Coronary artery (tissue), 2 donors: ENCODE data around the gene ULK1.

ENCODE experiments used
- DNase-seq: peaks from one replicate; pipeline ENCODE4 v3.0.0-alpha.2; 2017; ENCODE audit warnings: low spot score
- H3K27ac ChIP-seq, 2 donors: fragments of 200-600 bp; sonication (generic); one replicate each; pipeline ENCODE4 v1.5.1; 2016 to 2019
- H3K4me3 ChIP-seq: fragments of 200-600 bp; sonication (generic); 2 replicates; pipeline ENCODE4 v1.5.1; 2016; ENCODE audit warnings: mild to moderate bottlenecking, moderate library complexity
- TF ChIP-seq, protein P1 (sequence below): fragments of 200-600 bp; sonication (generic); IDR thresholded peaks from one replicate; pipeline ENCODE4 v1.5.1; 2019; ENCODE audit warnings: antibody characterized with exemption

ULK1 gene

DNA sequence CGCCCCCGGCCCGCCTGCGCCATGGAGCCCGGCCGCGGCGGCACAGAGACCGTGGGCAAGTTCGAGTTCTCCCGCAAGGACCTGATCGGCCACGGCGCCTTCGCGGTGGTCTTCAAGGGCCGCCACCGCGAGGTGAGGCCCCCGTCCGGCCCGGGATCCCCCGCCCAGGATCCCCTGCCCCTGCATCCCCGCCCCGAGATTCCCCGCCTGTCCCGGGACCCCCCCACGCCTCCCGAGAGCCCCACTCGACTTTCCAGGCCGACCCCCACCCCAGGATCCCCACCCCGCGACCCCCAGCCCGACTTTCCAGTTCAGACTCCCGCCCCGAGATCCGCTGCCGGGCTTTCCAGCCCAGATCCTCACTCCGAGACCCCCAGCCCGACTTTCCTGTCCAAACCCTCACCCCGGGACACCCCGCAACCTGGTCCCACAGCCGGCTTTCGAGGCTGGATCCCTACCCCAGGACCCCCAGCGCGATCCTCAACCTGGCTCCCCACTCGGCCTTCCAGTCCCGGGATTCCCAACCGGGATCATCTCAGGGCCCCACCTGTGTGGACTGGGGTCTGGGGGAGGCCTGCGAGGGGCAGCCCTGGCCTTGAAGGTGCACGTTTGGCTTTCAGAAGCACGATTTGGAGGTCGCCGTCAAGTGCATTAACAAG, 688 bp downstream of the ULK1 start:
- TF ChIP-seq, protein P1, sequence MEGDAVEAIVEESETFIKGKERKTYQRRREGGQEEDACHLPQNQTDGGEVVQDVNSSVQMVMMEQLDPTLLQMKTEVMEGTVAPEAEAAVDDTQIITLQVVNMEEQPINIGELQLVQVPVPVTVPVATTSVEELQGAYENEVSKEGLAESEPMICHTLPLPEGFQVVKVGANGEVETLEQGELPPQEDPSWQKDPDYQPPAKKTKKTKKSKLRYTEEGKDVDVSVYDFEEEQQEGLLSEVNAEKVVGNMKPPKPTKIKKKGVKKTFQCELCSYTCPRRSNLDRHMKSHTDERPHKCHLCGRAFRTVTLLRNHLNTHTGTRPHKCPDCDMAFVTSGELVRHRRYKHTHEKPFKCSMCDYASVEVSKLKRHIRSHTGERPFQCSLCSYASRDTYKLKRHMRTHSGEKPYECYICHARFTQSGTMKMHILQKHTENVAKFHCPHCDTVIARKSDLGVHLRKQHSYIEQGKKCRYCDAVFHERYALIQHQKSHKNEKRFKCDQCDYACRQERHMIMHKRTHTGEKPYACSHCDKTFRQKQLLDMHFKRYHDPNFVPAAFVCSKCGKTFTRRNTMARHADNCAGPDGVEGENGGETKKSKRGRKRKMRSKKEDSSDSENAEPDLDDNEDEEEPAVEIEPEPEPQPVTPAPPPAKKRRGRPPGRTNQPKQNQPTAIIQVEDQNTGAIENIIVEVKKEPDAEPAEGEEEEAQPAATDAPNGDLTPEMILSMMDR = no peak
- Histone ChIP-seq H3K27ac (peak overlapping the region; percentile 97 to 100), H3K4me3 (peak overlapping the region; percentile 81)
- DNase-seq = peak; percentile 78

DNA sequence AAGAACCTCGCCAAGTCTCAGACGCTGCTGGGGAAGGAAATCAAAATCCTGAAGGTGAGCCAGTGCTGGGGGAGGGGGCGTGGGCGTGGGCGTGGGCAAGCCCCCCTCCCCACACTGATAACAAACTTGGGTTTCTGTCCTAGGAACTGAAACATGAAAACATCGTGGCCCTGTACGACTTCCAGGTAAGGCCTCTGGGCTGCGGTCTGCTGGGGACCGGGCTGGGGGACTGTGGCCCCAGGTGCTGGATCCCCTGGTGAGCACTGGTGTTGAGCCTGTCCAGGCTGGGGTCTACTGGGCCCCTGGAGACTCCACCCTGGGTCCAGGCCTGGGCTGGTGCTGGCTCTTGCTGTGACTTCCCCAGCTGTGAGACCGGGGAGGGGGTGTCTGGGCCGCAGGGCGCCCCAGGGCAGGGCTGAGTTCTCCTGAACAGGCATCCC, 1.2 kb downstream of the ULK1 start:
- Histone ChIP-seq H3K27ac (peak overlapping the region; percentile 97 to 100), H3K4me3 (peak overlapping the region; percentile 81)
- no peak for DNase-seq
- TF ChIP-seq, protein P1 = no peak

DNA sequence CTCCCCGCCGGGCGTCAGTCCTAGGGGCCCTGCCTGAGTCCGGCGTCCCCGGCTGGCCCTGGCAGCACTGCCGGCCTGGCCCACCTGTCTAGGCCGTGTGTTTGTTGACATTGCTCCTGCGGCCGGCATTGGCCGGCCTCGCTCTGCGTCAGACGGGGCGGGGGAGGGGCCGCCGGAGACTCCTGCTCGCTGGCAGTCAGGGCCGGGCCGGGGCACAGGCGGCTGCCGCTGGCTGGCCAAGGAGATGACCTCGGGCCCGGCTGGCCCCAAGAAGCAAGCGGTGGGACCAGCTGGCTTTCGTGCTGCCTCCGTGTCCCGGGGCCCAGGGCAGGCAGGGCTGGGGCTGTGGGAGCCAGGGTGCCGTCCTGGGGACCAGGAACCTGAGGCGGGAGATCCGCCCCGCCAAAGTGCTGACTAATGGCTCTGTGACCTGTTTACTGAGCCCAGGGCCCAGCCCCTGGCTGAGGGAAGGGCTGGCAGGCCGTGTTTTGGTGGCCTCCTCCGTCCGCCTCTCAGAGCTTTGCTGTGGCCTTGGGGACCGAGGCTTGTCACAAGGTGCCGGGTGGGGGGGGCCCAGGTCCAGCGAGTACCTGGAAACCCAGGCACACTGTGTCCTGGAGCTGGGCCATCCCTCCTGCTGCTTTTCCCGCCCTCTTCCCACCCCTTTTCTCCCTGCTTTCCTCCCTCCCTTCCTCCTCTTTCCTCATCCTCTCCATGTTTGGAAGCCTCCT, 1.8 kb downstream of the ULK1 start:
- DNase-seq = peak; percentile 96
- TF ChIP-seq, protein P1 = no peak
- H3K4me3 ChIP-seq = peak overlapping the region; percentile 81
- peak overlapping the region; percentile 97 to 100 for H3K27ac ChIP-seq

DNA sequence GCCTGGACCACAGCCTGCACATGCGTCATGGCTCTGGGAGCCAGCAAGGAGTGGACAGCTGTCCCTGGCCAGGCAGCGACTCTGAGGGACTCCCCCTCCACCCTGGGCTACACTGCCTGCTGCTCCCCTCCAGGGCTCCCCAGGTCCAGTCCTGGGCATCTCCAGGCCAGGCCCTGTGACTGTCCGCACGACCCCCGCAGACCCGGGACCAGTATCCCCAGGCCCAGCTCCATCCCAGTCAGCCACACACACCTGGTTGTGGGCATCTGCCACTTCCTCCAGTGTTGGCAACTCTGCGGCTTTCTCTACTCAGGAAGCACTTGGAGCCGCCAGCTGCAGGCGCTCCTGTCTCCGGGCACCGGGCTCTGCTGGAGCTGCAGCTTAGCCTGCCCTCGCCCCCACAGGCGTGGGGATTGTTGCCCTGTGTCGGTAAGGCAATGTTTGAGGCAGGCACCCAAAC, 2.4 kb downstream of the ULK1 start:
- no peak for DNase-seq
- peak overlapping the region; percentile 97 to 100 for H3K27ac ChIP-seq
- peak overlapping the region; percentile 81 for H3K4me3 ChIP-seq
- TF ChIP-seq, protein P1 = no peak

DNA sequence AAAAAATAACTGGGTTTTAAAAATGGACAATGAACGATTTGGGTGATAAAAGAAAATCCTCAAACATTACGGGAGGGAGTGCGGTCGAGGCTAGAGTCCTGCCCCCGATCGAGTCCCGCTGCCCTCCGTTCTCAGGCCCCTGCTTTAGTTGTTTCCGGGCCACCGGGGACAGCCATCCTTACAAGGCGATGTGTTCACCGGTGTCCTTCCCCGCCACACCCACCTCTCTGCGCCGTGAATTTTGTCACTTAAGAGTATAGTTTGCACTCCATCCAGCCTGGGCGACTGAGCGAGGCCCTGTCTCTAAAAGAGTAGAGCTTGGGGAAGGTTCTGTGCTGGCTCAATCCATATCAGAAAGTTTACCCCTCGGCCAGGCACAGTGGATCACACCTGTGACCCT, 2.9 kb downstream of the ULK1 start:
- no peak for DNase-seq
- H3K4me3 ChIP-seq = peak overlapping the region; percentile 81
- H3K27ac ChIP-seq = peak overlapping the region; percentile 97 to 100
- TF ChIP-seq, protein P1 = no peak

DNA sequence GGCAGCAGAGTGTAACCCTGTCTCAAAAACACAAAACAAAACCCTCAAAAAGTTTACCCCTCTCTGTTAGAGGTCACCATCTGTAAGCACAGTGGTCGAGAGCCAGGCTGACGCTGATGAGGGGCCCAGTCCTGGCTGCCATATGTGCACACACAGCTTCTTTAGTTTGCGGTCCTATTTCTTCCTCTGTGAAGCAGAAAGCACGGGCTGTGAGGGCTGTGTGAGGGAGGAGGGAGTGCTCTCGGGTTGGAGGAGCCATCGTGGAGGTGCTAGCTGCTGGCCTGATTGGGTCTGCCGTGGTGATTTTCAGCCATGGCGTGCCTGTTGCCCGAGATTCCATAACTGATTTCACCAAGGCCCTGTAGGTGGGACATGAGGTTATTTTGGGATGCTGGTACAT, 3.5 kb downstream of the ULK1 start:
- no peak overlapping the region for H3K4me3 ChIP-seq
- H3K27ac ChIP-seq = peak overlapping the region in 1 of 2 donors; percentile 8

More for the DNA sequence above, 3.5 kb downstream of the ULK1 start:
- TF ChIP-seq, protein P1 = no peak
- no peak for DNase-seq
